ENCODE data around the gene SESN2.

SESN2 gene

DNA sequence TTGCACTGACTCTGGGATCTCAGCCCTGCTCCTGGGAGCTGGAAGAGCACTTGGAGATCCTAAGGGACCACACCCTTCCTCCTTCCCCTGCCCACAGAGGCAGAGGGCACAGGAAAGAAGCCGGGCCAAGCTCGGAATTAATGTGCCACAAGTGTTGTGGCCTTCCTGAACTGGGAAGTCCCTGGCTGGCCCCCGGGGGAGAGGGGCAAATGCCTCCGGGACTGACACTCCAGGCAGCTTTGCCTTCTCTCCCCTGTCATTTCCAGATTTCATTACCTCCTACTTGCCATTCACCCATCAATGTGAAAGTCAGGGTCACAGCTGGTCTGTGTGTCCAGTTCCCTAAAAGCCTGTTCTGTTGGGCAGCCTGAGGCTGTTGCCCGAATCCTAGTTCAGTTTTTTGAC lies 21.7 kb downstream of the SESN2 start:
- no peak for DNase-seq (ENCODE audit: low read depth, low spot score)
- H3K4me3 ChIP-seq (ENCODE audit: low read length), result no peak overlapping the region

GRCh38 chr1:28281608-28282425 lies 22.5 kb downstream of the SESN2 start:
- H3K4me3 ChIP-seq (ENCODE audit: low read length), result no peak overlapping the region
- no peak for DNase-seq (ENCODE audit: low read depth, low spot score)

GRCh38 chr1:28282426-28283407 lies 23.4 kb downstream of the SESN2 start:
- DNase-seq (ENCODE audit: low read depth, low spot score), result no peak
- H3K4me3 ChIP-seq (ENCODE audit: low read length), result no peak overlapping the region

DNA sequence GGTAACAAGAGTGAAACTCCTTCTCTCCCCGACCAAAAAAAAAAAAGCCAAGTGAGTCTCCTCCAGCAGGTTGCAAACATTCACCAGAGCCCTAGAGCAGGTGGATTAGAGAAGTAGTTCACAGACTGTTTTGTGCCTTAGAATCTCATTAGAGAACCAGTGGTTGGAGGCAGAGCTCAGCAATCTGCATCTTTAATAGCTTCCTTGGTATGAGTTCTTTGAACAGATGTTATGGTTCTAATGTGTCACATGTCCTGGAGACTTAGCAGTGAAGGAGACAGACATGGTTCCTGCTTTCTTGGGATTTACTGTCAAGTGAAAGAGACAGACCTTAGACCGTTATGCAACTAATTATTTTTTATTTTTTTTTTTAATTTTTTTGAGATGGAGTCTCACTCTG lies 26.8 kb downstream of the SESN2 start:
- DNase-seq (ENCODE audit: low read depth, low spot score), result no peak
- no peak overlapping the region for H3K4me3 ChIP-seq (ENCODE audit: low read length)

DNA sequence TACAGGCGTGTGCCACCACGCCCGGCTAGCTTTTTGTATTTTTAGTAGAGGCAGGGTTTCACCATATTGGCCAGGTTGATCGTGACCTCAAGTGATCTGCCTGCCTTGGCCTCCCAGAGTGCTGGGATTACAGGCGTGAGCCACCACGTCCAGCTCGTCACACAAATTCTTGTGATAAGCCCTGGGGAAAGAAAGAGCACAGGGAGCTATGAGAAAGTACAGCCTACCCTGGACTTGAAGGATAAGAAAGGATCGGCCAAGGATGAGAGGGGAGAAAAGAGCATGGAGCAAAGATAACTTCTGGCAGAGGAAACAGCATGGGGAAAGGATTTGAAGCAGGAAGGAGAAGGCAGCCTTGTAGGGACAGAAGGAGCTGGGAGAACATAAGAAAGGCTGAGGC lies 29.2 kb downstream of the SESN2 start:
- DNase-seq (ENCODE audit: low read depth, low spot score), result no peak
- no peak overlapping the region for H3K4me3 ChIP-seq (ENCODE audit: low read length)

- no peak overlapping the region for H3K4me3 ChIP-seq (ENCODE audit: low read length)
- no peak for DNase-seq (ENCODE audit: low read depth, low spot score)
Observed at GRCh38 chr1:28290851-28291250, 31.5 kb downstream of the SESN2 start.

GRCh38 chr1:28291711-28292110 lies 32.4 kb downstream of the SESN2 start:
- no peak for DNase-seq (ENCODE audit: low read depth, low spot score)
- H3K4me3 ChIP-seq (ENCODE audit: low read length), result no peak overlapping the region

DNA sequence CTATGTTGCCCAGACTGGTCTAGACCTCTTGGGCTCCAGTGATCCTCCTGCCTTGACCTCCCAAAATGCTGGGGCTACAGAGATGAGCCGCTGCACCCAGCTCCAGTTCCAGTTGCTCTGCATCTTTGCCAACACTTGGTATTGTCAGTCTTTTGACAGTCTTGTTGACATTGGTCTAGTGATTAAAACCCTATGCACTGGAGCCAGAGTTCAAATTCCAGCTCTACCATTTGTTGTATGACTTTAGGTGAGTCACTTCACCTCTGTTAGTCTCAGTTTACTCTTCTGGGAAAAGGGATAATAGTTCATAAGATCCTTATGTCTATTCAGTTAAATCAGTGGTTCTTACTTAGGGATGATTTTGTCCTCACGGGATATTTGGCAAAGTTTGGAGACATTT lies 36.6 kb downstream of the SESN2 start:
- no peak overlapping the region for H3K4me3 ChIP-seq (ENCODE audit: low read length)
- DNase-seq (ENCODE audit: low read depth, low spot score), result no peak

GRCh38 chr1:28296401-28297261 lies 37.3 kb downstream of the SESN2 start:
- DNase-seq (ENCODE audit: low read depth, low spot score), result no peak
- no peak overlapping the region for H3K4me3 ChIP-seq (ENCODE audit: low read length)

GRCh38 chr1:28297826-28298225 lies 38.5 kb downstream of the SESN2 start:
- H3K4me3 ChIP-seq (ENCODE audit: low read length), result no peak overlapping the region
- DNase-seq (ENCODE audit: low read depth, low spot score), result no peak

- no peak overlapping the region for H3K4me3 ChIP-seq (ENCODE audit: low read length)
- DNase-seq (ENCODE audit: low read depth, low spot score), result no peak
Observed at GRCh38 chr1:28298438-28298837, 39.1 kb downstream of the SESN2 start.

DNA sequence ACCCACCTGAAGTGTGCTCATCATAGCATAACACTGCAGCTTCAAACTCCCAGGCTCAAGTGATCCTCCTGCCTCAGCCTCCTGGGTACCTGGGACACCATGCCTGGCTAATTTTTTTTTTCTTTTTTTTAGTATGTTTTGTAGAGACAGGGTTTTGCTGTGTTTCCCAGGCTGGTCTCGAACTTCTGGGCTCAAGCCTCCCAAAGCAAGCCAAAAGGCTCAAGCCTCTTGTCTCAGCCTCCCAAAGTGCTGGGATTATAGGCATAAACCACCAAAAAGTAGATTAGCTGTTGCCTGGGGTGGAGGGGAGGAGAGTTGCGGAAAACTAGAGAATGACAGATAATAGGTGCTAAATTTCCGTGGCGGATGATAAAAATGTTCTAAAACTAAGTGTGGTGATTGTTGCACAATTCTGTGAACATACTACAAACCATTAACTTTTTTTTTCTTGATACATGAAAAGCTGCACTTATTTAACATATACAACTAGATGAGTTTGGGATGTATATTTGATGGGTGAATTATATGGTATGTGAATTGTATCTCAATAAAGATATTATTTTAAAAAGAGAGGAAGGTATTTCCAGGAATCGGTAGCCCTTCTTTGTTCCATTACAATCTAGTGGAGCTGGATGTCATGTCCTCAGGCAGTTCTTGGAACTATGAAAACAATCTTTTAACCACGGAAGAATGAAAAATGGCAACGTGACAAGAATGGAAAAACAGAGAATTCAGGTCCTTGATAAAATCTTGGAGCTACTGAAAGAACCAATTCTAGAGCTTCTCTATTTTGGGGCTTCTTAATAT lies 42.3 kb downstream of the SESN2 start:
- H3K4me3 ChIP-seq (ENCODE audit: low read length), result no peak overlapping the region
- no peak for DNase-seq (ENCODE audit: low read depth, low spot score)

GRCh38 chr1:28302247-28302646 lies 42.9 kb downstream of the SESN2 start:
- no peak overlapping the region for H3K4me3 ChIP-seq (ENCODE audit: low read length)
- no peak for DNase-seq (ENCODE audit: low read depth, low spot score)

GRCh38 chr1:28306301-28306949 lies 47.1 kb downstream of the SESN2 start:
- no peak overlapping the region for H3K4me3 ChIP-seq (ENCODE audit: low read length)
- DNase-seq (ENCODE audit: low read depth, low spot score), result no peak

DNA sequence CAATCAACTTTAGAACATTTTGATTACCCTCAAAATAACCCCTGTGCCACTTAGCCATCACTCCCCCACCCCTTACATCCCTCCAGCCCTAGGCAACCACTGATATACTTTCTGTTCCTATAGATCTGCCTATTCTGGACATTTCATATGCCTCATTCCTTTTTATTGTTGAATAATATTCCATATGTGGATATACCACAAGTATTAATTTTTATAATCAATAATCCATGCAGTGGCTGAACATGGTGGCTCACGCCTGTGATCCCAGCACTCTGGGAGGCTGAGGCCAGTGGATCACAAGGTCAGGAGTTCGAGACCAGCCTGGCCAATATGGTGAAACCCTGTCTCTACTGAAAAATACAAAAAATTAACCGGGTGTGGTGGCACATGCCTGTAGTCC lies 49.4 kb downstream of the SESN2 start:
- H3K4me3 ChIP-seq (ENCODE audit: low read length), result no peak overlapping the region
- DNase-seq (ENCODE audit: low read depth, low spot score), result no peak

- DNase-seq (ENCODE audit: low read depth, low spot score), result no peak
Observed at GRCh38 chr1:28309702-28310101, 50.4 kb downstream of the SESN2 start.

DNA sequence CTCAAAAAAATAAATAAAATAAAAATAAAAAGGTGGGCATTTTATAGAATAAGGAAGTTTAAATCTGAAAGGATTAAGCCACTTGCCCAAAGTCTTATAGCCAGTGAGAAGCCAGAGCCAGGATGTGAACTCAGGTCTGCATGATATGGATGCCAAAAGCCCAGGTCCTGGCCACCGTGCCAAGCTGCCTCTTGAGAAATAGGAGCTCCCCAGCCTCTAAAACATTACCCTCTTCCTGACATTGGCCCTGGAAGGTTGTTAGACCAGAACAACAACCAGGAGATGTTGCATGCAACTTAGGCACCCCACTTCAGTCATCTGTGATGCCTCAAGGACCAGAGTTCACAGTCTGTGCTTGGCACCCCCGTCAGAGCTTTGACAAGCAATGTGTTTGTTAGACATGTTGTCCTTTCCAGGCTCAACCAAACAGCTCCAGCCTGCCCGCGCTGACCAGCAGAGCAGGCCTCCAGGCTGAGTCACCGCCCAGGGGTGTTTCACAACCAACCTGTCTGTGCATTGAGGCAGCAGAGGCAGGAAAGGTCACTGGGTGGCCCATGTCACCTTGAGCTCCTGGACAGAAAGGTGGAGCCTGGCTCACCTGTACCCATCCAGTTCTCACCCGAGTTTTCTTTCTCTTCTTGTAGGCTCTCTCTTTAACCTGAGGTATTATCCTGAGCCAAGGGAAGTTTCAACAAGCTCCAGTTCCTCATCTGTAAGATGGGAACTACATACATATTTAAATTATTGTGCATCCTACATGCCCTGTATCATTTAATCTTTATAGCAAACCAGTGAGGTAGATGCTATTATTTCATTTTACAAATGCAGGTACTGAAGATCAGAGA lies 54.6 kb downstream of the SESN2 start:
- DNase-seq (ENCODE audit: low read depth, low spot score), result no peak
- H3K4me3 ChIP-seq (ENCODE audit: low read length), result no peak overlapping the region

More at GRCh38 chr1:28309702-28310101, 50.4 kb downstream of the SESN2 start:
- no peak overlapping the region for H3K4me3 ChIP-seq (ENCODE audit: low read length)

Data from Jurkat, Clone E6-1 (cell line).